Adrenal gland (tissue), 5 donors: Measurements from ENCODE around the gene TMEM191B.
"Not testable (repeated sequence)": the region's sequence is repeated elsewhere in the genome, so short reads cannot be mapped to it uniquely, and the experiment has no call there.

Source experiments
- POLR2A ChIP-seq, 2 donors: fragments of 450-650 bp; IDR thresholded peaks; one replicate each; pipeline ENCODE4 v1.6.1; 2017; ENCODE audit warnings: antibody characterized with exemption in 2 of 2, mild to moderate bottlenecking in 2 of 2, moderate library complexity in 1 of 2
- TF ChIP-seq, protein P1 (sequence below), 6 experiments: fragments of 450-650 bp in 4 of 6; fragments of 200-600 bp in 2 of 6; sonication (generic) in 1 of 6; IDR thresholded peaks; 1 replicate in 5 of 6; 2 replicates in 1 of 6; pipeline versions ENCODE4 v1.5.1 to v1.8.0; 2016 to 2021; ENCODE audit warnings: antibody characterized with exemption in 6 of 6, mild to moderate bottlenecking in 2 of 6, moderate library complexity in 1 of 6
- donor health status: DM: no; HTN: no; CAD: no.

DNA sequence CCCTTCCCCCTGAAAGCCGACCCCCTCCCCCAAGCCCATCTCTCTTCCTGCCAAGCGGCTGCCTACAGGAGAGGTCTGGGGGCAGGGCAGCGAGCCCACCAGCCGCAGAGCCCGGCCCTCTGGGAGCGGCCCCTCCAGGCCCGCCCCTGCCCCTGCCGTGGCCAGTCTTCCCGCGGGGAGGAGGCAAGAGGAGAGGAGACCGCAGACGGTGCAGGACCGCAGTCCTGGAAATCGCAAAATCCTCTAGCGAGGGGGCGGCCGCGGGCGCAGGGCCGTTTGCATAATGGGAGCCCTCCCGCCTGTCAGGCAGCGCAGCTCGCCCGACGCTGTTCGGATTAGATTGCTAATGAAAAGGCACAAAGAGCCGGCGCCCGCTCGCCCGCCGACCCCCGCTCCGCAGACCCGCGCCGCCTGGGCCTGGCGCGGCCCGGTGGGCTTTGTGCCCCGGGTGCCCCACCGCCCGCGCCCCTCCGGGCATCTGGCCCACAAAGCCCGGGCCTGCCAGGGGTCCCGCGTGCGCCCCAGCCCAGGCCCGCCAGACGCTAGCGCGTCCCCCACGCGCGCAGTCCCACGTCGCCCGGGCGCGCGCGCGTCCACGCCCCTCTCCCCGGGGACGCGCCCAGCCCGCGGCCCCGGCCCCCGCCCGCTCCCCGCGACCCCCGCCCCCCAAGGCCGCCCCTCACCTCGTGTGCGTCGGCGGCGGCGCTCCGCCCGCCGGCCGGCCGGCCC, 49.7 kb downstream of the TMEM191B start:
- TF ChIP-seq, protein P1, sequence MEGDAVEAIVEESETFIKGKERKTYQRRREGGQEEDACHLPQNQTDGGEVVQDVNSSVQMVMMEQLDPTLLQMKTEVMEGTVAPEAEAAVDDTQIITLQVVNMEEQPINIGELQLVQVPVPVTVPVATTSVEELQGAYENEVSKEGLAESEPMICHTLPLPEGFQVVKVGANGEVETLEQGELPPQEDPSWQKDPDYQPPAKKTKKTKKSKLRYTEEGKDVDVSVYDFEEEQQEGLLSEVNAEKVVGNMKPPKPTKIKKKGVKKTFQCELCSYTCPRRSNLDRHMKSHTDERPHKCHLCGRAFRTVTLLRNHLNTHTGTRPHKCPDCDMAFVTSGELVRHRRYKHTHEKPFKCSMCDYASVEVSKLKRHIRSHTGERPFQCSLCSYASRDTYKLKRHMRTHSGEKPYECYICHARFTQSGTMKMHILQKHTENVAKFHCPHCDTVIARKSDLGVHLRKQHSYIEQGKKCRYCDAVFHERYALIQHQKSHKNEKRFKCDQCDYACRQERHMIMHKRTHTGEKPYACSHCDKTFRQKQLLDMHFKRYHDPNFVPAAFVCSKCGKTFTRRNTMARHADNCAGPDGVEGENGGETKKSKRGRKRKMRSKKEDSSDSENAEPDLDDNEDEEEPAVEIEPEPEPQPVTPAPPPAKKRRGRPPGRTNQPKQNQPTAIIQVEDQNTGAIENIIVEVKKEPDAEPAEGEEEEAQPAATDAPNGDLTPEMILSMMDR (IDR thresholded peaks at IDR 0.05): not testable (repeated sequence)
- TF ChIP-seq POLR2A (IDR thresholded peaks at IDR 0.05): not testable (repeated sequence)
